GM06990 (cell line): Measurements from ENCODE around the gene LRFN2.

Source experiments
- DNase-seq: peaks from one replicate; pipeline ENCODE4 v3.0.0-alpha.2; 2011; ENCODE audit not compliant: insufficient read length; ENCODE audit errors: extremely low read depth
- H3K27me3 ChIP-seq: replicated peaks from 2 replicates; pipeline ENCODE4 v1.6.0; 2011; ENCODE audit warnings: low read length; ENCODE audit not compliant: control insufficient read depth, insufficient read depth
- H3K36me3 ChIP-seq: 2 replicates; pipeline ENCODE4 v1.5.1; 2011; ENCODE audit warnings: low read length; ENCODE audit not compliant: control insufficient read depth, insufficient read depth
- H3K4me3 ChIP-seq: replicated peaks from 2 replicates; pipeline ENCODE4 v1.5.1; 2011; ENCODE audit warnings: low read depth, mild to moderate bottlenecking, control low read depth, low read length
- TF ChIP-seq, protein P1 (sequence below): IDR thresholded peaks from 2 replicates; pipeline ENCODE4 v1.5.1; 2011; ENCODE audit warnings: low read length, control low read depth, mild to moderate bottlenecking, inconsistent platforms; ENCODE audit not compliant: insufficient read depth, poor library complexity, severe bottlenecking

LRFN2 gene

DNA sequence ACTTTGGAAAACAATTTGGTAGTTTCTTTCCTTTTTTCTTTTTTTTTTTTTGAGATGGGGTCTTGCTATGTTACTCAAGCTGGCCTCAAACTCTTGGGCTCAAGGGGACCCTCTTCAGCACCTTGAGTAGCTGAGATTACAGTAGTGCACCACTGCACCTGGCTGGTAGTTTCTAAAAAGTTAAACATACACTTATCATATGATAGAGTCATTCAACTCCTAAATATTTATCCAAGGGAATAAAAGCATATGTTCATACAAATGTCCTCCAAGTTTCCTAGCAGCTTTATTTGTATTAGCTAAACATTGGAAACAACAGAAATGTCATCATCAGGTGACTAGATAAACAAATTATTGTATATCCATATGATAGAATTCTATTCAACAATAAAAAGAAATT lies 213.9 kb downstream of the LRFN2 start:
- no peak for DNase-seq
- TF ChIP-seq, protein P1, sequence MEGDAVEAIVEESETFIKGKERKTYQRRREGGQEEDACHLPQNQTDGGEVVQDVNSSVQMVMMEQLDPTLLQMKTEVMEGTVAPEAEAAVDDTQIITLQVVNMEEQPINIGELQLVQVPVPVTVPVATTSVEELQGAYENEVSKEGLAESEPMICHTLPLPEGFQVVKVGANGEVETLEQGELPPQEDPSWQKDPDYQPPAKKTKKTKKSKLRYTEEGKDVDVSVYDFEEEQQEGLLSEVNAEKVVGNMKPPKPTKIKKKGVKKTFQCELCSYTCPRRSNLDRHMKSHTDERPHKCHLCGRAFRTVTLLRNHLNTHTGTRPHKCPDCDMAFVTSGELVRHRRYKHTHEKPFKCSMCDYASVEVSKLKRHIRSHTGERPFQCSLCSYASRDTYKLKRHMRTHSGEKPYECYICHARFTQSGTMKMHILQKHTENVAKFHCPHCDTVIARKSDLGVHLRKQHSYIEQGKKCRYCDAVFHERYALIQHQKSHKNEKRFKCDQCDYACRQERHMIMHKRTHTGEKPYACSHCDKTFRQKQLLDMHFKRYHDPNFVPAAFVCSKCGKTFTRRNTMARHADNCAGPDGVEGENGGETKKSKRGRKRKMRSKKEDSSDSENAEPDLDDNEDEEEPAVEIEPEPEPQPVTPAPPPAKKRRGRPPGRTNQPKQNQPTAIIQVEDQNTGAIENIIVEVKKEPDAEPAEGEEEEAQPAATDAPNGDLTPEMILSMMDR = no peak

DNA sequence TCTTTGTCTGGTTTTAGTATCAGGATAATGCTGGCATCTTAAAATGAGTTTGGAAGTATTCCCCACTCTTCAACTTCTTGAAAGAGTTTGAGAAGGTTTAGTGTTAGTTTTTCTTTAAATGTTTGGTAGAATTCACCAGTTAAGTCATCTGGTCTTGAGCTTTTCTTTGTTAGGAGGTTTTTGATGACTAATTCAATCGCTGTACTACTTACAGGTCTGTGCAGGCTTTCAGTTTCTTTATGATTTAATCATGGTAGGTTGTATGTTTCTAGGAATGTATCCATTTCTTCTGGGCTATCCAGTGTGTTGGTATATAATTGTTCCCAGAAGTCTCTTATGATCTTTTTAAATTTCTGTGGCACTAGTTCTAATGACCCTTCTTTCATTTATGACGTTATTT lies 215.5 kb downstream of the LRFN2 start:
- TF ChIP-seq, protein P1 = no peak
- no peaks in the 10 kb centered on the region for H3K36me3 ChIP-seq
- DNase-seq = no peak
- H3K27me3 ChIP-seq = no peaks in the 10 kb centered on the region
- H3K4me3 ChIP-seq = no peak overlapping the region

More for the DNA sequence above, 213.9 kb downstream of the LRFN2 start:
- Histone ChIP-seq H3K27me3 (no peaks in the 10 kb centered on the region), H3K36me3 (no peaks in the 10 kb centered on the region), H3K4me3 (no peak overlapping the region)

DNA sequence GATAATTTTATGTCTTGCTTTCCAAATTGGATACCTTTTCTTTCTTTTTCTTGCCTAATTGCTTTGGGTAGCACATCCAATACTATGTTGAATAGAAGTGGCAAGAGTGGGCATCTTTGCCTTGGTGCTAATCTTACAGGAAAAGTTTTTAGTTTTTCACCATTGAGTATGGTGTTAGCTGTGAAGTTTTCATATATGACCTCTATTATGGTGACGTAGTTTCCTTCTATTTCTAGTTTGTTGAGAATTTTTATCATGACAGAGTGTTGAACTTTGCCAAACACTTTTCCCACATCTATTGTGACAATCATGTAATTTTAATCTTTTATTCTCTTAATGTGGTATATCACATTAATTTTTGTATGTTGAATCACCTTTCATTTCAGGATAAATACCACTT lies 216.1 kb downstream of the LRFN2 start:
- TF ChIP-seq, protein P1 = no peak
- DNase-seq = no peak
- no peaks in the 10 kb centered on the region for H3K27me3 ChIP-seq
- no peak overlapping the region for H3K4me3 ChIP-seq
- H3K36me3 ChIP-seq = no peaks in the 10 kb centered on the region

DNA sequence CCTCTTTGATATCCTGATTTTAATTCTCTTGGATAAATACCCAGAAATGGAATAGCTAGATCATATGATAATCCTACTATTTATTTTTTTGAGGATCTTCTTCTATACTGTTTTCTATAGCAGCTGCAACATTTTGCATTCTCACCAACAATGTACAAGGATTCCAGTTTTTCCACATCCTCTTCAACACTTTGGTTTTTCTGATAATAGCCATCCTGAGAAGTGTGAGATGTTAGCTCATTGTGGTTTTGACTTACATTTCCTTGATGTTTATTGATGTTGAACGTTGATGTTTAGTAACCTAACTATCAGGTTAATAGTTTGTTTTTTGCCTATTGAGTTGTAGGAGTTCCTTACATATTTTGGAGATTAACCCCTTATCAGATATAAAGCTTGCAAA lies 217.3 kb downstream of the LRFN2 start:
- Histone ChIP-seq H3K4me3 (no peak overlapping the region), H3K27me3 (no peaks in the 10 kb centered on the region), H3K36me3 (no peaks in the 10 kb centered on the region)
- DNase-seq = no peak
- TF ChIP-seq, protein P1 = no peak

DNA sequence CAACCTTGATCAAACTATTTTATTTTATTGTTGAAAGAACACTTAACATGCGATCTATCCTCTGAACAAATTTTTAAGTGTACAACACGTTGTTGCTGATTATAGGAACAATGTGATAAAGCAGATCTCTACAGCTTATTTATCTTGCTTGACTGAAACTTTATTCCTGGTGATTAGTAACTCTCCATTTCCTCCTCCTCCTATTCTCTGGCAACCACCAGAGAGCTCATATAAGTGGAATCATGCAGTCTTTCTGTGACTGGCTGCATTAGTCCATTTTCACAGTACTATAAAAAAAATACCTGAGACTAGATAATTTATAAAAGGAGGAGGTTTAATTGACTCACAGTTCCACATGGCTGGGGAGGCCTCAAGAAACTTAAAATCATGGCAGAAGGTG lies 218.1 kb downstream of the LRFN2 start:
- Histone ChIP-seq H3K27me3 (no peaks in the 10 kb centered on the region), H3K36me3 (no peaks in the 10 kb centered on the region), H3K4me3 (no peak overlapping the region)
- no peak for DNase-seq
- TF ChIP-seq, protein P1 = no peak

DNA sequence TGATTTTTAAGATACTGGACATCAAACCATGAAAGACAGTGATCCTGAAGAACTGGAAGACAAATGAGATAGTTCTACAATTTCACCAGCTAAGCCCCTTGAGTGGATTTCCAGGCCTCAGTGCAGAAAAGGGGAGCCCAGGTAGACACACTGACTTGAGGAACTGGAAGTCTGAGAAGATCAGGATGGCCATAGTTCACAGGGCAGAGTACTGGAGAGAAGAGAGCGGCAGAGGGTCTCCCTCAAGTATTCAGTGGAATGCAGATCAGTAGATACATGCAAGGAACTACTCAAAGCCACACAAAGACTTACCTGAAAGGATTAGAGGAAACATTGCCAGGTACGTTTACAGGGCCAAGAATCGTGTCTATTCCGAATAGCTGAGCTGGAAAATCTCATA lies 224.3 kb downstream of the LRFN2 start:
- TF ChIP-seq, protein P1 = no peak
- Histone ChIP-seq H3K27me3 (peaks cover 2% of the 10 kb centered on the region), H3K36me3 (no peaks in the 10 kb centered on the region), H3K4me3 (no peak overlapping the region)
- no peak for DNase-seq
